ENCODE measurements around the gene CLIP4. TPM values are rescaled to one million over a fixed set of nuclear protein-coding genes. Genes with fewer than 3 reads are reported as not detected.

Gene CLIP4
- total and polyA plus RNA-seq, 2 of the 4 experiments (the other 2 are of a cell fraction): 29.7 to 66.3 TPM

DNA sequence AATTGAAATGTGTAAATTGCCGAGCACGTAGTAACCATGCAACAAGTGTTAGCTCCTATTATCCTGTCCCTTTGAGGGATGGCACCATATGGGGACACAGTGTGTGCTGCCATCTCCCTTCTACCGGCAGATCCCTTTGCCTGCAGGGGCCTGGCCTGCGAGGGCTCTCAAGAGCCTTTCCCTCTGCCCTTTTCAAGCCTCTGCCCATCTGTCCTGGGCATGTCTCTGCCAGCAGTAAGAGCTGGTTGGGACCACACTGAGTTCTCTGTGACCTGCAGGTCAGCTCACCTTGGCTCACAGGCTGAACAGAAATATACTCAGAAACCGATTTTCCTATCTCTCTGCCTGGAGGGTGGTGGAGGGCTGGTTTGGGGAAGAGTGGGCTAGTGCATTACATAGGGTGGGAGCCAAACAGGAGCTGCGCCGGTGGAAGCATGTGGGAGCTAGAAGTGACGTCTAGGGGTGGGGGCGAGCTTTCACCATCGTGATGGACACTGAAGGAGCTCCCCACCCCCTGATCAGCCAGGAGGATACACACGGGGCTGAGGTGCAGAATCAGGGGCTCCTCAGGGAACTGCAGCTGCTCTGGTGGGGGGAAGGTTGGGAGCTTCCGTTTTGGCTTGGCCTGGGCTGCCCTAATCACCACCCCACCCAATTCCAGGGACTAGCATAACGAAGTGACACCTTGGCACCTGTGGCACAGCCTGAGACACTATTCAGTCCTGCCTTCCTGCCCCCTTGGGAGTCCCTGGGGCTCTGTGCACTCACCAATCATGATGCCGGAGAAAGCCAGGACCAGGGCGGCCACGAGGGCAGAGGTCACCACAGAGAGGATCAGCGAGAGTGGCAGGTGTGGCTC is 109.7 kb downstream of the CLIP4 start (continued):
- TF ChIP-seq FOS (IDR thresholded peaks at IDR 0.05; ENCODE audit: low read depth, low read length): no peak

DNA sequence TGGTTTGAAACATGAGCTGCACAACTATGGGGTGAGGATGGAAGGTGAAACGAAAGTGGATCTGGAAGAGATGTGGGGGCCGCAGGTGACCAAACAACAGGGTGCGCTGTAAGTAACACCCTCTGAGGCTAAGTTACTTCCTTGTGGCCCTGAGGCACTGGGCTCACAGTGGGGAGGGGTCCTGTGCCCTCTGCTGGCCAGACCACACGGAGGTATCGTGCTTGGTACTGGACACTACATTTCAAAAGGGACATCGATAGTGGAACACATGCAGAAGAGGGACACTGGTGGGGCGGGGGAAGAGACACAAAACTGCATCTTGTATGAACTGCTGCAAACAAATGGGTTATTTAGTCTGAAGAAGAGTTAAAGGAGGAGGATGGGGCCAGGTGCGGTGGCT is 110.6 kb downstream of the CLIP4 start:
- no peak overlapping the region for H2BK5ac ChIP-seq (ENCODE audit: low read depth, low read length, poor library complexity, severe bottlenecking)
- H3K18ac ChIP-seq (ENCODE audit: low read depth, low read length): no peak overlapping the region
- 83% methylated on average over 3 of the region's 8 CpGs; no CpG with 5 or more reads in 1 of the 2 experiments for WGBS, 2 experiments (ENCODE audit: extremely low coverage in 2 of 2, insufficient read length in 1 of 2)
- peaks cover 58% of the 10 kb centered on the region for H3K27me3 ChIP-seq (ENCODE audit: control insufficient read depth, insufficient read depth, low read length)
- no peak overlapping the region for H3K27ac ChIP-seq (ENCODE audit: insufficient read depth, low read length)
- H2AFZ ChIP-seq (replicated peaks; ENCODE audit: low read length, poor library complexity): no peak overlapping the region
- H2BK15ac ChIP-seq (ENCODE audit: low read depth, low read length): no peak overlapping the region
- no peaks in the 10 kb centered on the region for H3K36me3 ChIP-seq (ENCODE audit: control insufficient read depth, insufficient read depth, low read length)
- H4K5ac ChIP-seq (ENCODE audit: low read depth, low read length): no peak overlapping the region
- no peak overlapping the region for H2AK5ac ChIP-seq (ENCODE audit: low read depth, low read length)
- DNase-seq (no peak), ATAC-seq (ENCODE audit: low read depth) (no peak)
- no peak overlapping the region for H2BK20ac ChIP-seq (ENCODE audit: low read depth, low read length)
- POLR2A ChIA-PET (ENCODE audit: unreplicated experiment): no interaction called here
- peaks cover 4% of the 10 kb centered on the region; the same call in 1 of the 2 replicates for H3K4me1 ChIP-seq (ENCODE audit: control insufficient read depth, insufficient read depth, low read length)
- no peak overlapping the region for H2AK9ac ChIP-seq (replicated peaks; ENCODE audit: low read depth, low read length, poor library complexity)
- BruUV-seq (replicated peaks): no TSS peak
- TF ChIP-seq BHLHE40 (IDR thresholded peaks at IDR 0.05; ENCODE audit: low read depth, low read length) (no peak), CHD1 (IDR thresholded peaks at IDR 0.05; ENCODE audit: low read depth, low read length) (no peak), MAFK (IDR thresholded peaks at IDR 0.05; ENCODE audit: low read depth, low read length) (no peak), MAZ (IDR thresholded peaks at IDR 0.05; ENCODE audit: borderline replicate concordance, low read depth, low read length) (no peak), RCOR1 (IDR thresholded peaks at IDR 0.05; ENCODE audit: insufficient replicate concordance, low read length) (no peak), MXI1 (IDR thresholded peaks at IDR 0.05; ENCODE audit: borderline replicate concordance, low read depth, low read length) (no peak), FOS (IDR thresholded peaks at IDR 0.05; ENCODE audit: low read depth, low read length) (no peak), CEBPB (IDR thresholded peaks at IDR 0.05; ENCODE audit: low read depth, low read length) (no peak)
- TF ChIP-seq, protein P1, sequence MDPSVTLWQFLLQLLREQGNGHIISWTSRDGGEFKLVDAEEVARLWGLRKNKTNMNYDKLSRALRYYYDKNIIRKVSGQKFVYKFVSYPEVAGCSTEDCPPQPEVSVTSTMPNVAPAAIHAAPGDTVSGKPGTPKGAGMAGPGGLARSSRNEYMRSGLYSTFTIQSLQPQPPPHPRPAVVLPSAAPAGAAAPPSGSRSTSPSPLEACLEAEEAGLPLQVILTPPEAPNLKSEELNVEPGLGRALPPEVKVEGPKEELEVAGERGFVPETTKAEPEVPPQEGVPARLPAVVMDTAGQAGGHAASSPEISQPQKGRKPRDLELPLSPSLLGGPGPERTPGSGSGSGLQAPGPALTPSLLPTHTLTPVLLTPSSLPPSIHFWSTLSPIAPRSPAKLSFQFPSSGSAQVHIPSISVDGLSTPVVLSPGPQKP (IDR thresholded peaks at IDR 0.05; ENCODE audit: borderline replicate concordance, low read depth, low read length): no peak
- TF ChIP-seq, protein P2, sequence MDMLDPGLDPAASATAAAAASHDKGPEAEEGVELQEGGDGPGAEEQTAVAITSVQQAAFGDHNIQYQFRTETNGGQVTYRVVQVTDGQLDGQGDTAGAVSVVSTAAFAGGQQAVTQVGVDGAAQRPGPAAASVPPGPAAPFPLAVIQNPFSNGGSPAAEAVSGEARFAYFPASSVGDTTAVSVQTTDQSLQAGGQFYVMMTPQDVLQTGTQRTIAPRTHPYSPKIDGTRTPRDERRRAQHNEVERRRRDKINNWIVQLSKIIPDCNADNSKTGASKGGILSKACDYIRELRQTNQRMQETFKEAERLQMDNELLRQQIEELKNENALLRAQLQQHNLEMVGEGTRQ (IDR thresholded peaks at IDR 0.05; ENCODE audit: low read depth, low read length): no peak
- H3K4ac ChIP-seq (ENCODE audit: low read depth, low read length): no peak overlapping the region
- intact Hi-C loops (cut with micrococcal nuclease) (no loop called here), in situ Hi-C loops (cut with MboI; ENCODE audit: low sequenced_read_pairs) (no loop called here), dilution Hi-C loops (cut with HindIII; ENCODE audit: low sequenced_read_pairs, unreplicated experiment) (no loop called here)
- H2BK120ac ChIP-seq (ENCODE audit: low read depth, low read length): no peak overlapping the region
- H4K20me1 ChIP-seq (ENCODE audit: insufficient read depth, low read length): no peaks in the 10 kb centered on the region
- no peaks in the 10 kb centered on the region for H3K9me1 ChIP-seq (ENCODE audit: insufficient read depth, low read length)
- no peak overlapping the region for H3K14ac ChIP-seq (replicated peaks; ENCODE audit: low read depth, low read length)
- no peak overlapping the region for H4K8ac ChIP-seq (ENCODE audit: low read depth in 2 of 2, low read length in 2 of 2)
- no peaks in the 10 kb centered on the region for H3K79me1 ChIP-seq (ENCODE audit: low read depth in 1 of 2, low read length in 2 of 2)
- no peak overlapping the region for H3K56ac ChIP-seq (ENCODE audit: extremely low read depth, insufficient read depth, low read length)
- no peak overlapping the region for H3K4me3 ChIP-seq (ENCODE audit: insufficient read depth, low read depth, low read length)
- CTCF ChIA-PET: no interaction called here
- H3K4me2 ChIP-seq (ENCODE audit: low read depth, low read length): no peak overlapping the region
- H4K91ac ChIP-seq (ENCODE audit: insufficient read depth, low read depth, low read length): no peak overlapping the region
- no peak overlapping the region for H3K9ac ChIP-seq (ENCODE audit: low read depth, low read length)
- H3K9me3 ChIP-seq (ENCODE audit: control insufficient read depth, insufficient read depth, low read length): no peaks in the 10 kb centered on the region
- no peak overlapping the region for H3K23ac ChIP-seq (ENCODE audit: low read depth, low read length)
